ENCODE data around the gene LMNTD1. TPM values are rescaled to one million over a fixed set of nuclear protein-coding genes. Genes with fewer than 3 reads are reported as not detected.

The LMNTD1 gene
- total and polyA plus RNA-seq, 4 donors, result not detected

DNA sequence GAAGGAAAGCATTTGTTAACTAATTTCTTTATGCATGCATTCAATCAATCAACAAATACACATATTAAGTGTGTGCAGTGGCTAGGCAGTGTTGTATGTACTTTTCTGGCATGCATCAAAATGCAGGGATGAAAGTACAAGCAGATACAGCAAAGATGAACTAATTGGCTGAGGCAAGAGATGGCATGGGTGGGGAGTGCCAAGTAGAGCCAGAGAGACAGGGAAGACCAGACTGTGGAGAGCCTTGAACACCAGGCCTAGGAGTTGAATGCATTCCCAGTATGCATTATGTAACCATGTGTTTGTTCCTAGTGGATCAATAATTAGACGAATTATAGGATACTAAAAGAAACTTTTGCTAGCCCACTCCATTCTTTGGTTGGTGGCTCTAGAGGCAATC lies 17.3 kb upstream of the LMNTD1 start:
- 37% methylated on average over 1 of the region's 1 CpG for whole genome bisulfite sequencing
- Histone ChIP-seq H3K4me3 (ENCODE audit: low read depth in 1 of 3, low read length in 3 of 3) (no peak overlapping the region), H3K9ac (ENCODE audit: low read depth in 1 of 2, low read length in 2 of 2) (no peak overlapping the region), H3K27ac (ENCODE audit: low read depth in 1 of 2, low read length in 2 of 2) (no peak overlapping the region), H3K4me1 (ENCODE audit: control insufficient read depth in 4 of 4, insufficient read depth in 4 of 4, low read length in 3 of 4) (peaks cover 0 to 8% (median 3%) of the 10 kb centered on the region in 4 donors), H3K27me3 (ENCODE audit: control insufficient read depth in 4 of 4, insufficient read depth in 4 of 4, low read length in 3 of 4) (no peaks in the 10 kb centered on the region), H3K9me3 (ENCODE audit: control insufficient read depth in 4 of 4, low read length in 3 of 4) (no peaks in the 10 kb centered on the region), H3K36me3 (ENCODE audit: control insufficient read depth in 4 of 4, insufficient read depth in 3 of 4, low read depth in 1 of 4, low read length in 3 of 4) (no peaks in the 10 kb centered on the region)
- TF ChIP-seq RXRA (IDR thresholded peaks at IDR 0.05) (no peak), SP1 (IDR thresholded peaks at IDR 0.05) (no peak), NR2F2 (IDR thresholded peaks at IDR 0.05) (no peak), EGR1 (IDR thresholded peaks at IDR 0.05; ENCODE audit: low read depth in 2 of 2) (no peak), YY1 (IDR thresholded peaks at IDR 0.05) (no peak), FOXA1 (IDR thresholded peaks at IDR 0.05) (no peak), GABPA (IDR thresholded peaks at IDR 0.05 in 1 of 2, conservative IDR thresholded peaks at IDR 0.05 in 1 of 2) (no peak), TAF1 (conservative IDR thresholded peaks at IDR 0.05) (no peak), HNF4G (IDR thresholded peaks at IDR 0.05) (no peak), RAD21 (IDR thresholded peaks at IDR 0.05) (no peak), HNF4A (conservative IDR thresholded peaks at IDR 0.05) (no peak), JUND (IDR thresholded peaks at IDR 0.05) (no peak), FOXA2 (IDR thresholded peaks at IDR 0.05) (no peak)
- TF ChIP-seq, protein P1, sequence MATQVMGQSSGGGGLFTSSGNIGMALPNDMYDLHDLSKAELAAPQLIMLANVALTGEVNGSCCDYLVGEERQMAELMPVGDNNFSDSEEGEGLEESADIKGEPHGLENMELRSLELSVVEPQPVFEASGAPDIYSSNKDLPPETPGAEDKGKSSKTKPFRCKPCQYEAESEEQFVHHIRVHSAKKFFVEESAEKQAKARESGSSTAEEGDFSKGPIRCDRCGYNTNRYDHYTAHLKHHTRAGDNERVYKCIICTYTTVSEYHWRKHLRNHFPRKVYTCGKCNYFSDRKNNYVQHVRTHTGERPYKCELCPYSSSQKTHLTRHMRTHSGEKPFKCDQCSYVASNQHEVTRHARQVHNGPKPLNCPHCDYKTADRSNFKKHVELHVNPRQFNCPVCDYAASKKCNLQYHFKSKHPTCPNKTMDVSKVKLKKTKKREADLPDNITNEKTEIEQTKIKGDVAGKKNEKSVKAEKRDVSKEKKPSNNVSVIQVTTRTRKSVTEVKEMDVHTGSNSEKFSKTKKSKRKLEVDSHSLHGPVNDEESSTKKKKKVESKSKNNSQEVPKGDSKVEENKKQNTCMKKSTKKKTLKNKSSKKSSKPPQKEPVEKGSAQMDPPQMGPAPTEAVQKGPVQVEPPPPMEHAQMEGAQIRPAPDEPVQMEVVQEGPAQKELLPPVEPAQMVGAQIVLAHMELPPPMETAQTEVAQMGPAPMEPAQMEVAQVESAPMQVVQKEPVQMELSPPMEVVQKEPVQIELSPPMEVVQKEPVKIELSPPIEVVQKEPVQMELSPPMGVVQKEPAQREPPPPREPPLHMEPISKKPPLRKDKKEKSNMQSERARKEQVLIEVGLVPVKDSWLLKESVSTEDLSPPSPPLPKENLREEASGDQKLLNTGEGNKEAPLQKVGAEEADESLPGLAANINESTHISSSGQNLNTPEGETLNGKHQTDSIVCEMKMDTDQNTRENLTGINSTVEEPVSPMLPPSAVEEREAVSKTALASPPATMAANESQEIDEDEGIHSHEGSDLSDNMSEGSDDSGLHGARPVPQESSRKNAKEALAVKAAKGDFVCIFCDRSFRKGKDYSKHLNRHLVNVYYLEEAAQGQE (IDR thresholded peaks at IDR 0.05), result no peak
- TF ChIP-seq, protein P2, sequence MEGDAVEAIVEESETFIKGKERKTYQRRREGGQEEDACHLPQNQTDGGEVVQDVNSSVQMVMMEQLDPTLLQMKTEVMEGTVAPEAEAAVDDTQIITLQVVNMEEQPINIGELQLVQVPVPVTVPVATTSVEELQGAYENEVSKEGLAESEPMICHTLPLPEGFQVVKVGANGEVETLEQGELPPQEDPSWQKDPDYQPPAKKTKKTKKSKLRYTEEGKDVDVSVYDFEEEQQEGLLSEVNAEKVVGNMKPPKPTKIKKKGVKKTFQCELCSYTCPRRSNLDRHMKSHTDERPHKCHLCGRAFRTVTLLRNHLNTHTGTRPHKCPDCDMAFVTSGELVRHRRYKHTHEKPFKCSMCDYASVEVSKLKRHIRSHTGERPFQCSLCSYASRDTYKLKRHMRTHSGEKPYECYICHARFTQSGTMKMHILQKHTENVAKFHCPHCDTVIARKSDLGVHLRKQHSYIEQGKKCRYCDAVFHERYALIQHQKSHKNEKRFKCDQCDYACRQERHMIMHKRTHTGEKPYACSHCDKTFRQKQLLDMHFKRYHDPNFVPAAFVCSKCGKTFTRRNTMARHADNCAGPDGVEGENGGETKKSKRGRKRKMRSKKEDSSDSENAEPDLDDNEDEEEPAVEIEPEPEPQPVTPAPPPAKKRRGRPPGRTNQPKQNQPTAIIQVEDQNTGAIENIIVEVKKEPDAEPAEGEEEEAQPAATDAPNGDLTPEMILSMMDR (IDR thresholded peaks at IDR 0.05; ENCODE audit: low read depth, low read length, missing input control), result no peak
- TF ChIP-seq, protein P3, sequence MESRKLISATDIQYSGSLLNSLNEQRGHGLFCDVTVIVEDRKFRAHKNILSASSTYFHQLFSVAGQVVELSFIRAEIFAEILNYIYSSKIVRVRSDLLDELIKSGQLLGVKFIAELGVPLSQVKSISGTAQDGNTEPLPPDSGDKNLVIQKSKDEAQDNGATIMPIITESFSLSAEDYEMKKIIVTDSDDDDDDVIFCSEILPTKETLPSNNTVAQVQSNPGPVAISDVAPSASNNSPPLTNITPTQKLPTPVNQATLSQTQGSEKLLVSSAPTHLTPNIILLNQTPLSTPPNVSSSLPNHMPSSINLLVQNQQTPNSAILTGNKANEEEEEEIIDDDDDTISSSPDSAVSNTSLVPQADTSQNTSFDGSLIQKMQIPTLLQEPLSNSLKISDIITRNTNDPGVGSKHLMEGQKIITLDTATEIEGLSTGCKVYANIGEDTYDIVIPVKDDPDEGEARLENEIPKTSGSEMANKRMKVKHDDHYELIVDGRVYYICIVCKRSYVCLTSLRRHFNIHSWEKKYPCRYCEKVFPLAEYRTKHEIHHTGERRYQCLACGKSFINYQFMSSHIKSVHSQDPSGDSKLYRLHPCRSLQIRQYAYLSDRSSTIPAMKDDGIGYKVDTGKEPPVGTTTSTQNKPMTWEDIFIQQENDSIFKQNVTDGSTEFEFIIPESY (IDR thresholded peaks at IDR 0.05), result no peak
- TF ChIP-seq, protein P4, sequence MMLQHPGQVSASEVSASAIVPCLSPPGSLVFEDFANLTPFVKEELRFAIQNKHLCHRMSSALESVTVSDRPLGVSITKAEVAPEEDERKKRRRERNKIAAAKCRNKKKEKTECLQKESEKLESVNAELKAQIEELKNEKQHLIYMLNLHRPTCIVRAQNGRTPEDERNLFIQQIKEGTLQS (IDR thresholded peaks at IDR 0.05), result no peak
- no peak for DNase-seq (ENCODE audit: low spot score)

All from liver (tissue), 9 donors.